Suprapubic skin (tissue), 4 donors: Measurements from ENCODE around the gene ZNF564.

Source experiments
- CTCF ChIP-seq, 2 donors: fragments of 200-600 bp in 1 of 2; fragments of 450-650 bp in 1 of 2; sonication (generic) in 1 of 2; IDR thresholded peaks; one replicate each; pipeline ENCODE4 v1.5.1; 2016 to 2019; ENCODE audit warnings: antibody characterized with exemption in 2 of 2, mild to moderate bottlenecking in 1 of 2, moderate library complexity in 1 of 2
- EP300 ChIP-seq: sonication (generic); formaldehyde crosslinking; IDR thresholded peaks from one replicate; pipeline ENCODE4 v1.6.1; 2017; ENCODE audit warnings: antibody characterized with exemption
- POLR2A ChIP-seq, 2 donors: fragments of 450-650 bp; IDR thresholded peaks; one replicate each; pipeline ENCODE4 v1.6.1; 2017; ENCODE audit warnings: antibody characterized with exemption in 2 of 2, mild to moderate bottlenecking in 2 of 2, moderate library complexity in 2 of 2
- POLR2AphosphoS5 ChIP-seq, 3 donors: sonication (generic); formaldehyde crosslinking; IDR thresholded peaks; one replicate each; pipeline ENCODE4 v1.6.1; 2017; ENCODE audit warnings: antibody characterized with exemption in 3 of 3

- no peak for TF ChIP-seq POLR2A (IDR thresholded peaks at IDR 0.05)
- no peak for TF ChIP-seq CTCF (IDR thresholded peaks at IDR 0.05)
- no peak for TF ChIP-seq POLR2AphosphoS5 (IDR thresholded peaks at IDR 0.05)
- TF ChIP-seq EP300: no peak
Observed at GRCh38 chr19:12481781-12482508, 69.3 kb downstream of the ZNF564 start.
